GM18498 (cell line): ENCODE data around the gene SIK2.

Experiments used
- ATAC-seq: cut with Tn5 transposase; IDR thresholded peaks from one replicate; pipeline ENCODE4 v1.9.1; 2021; ENCODE audit warnings: mild to moderate bottlenecking, moderate library complexity; ENCODE audit not compliant: unreplicated experiment

The SIK2 gene

GRCh38 chr11:111581341-111581740 is 20.9 kb upstream of the SIK2 start:
- no peak for ATAC-seq

GRCh38 chr11:111582163-111582562 is 20.1 kb upstream of the SIK2 start:
- no peak for ATAC-seq

- no peak for ATAC-seq
These were observed 19.4 kb upstream of the SIK2 start for GRCh38 chr11:111582881-111583280.

GRCh38 chr11:111585371-111585770 is 16.9 kb upstream of the SIK2 start:
- ATAC-seq, result no peak

GRCh38 chr11:111586388-111586831 is 15.8 kb upstream of the SIK2 start:
- ATAC-seq, result no peak

GRCh38 chr11:111589114-111589513 is 13.1 kb upstream of the SIK2 start:
- ATAC-seq, result no peak

- no peak for ATAC-seq
These were observed 12.3 kb upstream of the SIK2 start for GRCh38 chr11:111589886-111590499.

GRCh38 chr11:111591187-111591960 is 10.9 kb upstream of the SIK2 start:
- no peak for ATAC-seq

- no peak for ATAC-seq
These were observed 9.8 kb upstream of the SIK2 start for GRCh38 chr11:111592491-111592890.

GRCh38 chr11:111596319-111596718 is 5.9 kb upstream of the SIK2 start:
- ATAC-seq, result no peak

GRCh38 chr11:111598148-111598547 is 4.1 kb upstream of the SIK2 start:
- no peak for ATAC-seq

- no peak for ATAC-seq
These were observed 3.7 kb upstream of the SIK2 start for GRCh38 chr11:111598559-111598958.

GRCh38 chr11:111601636-111601978 is 642 bp upstream of the SIK2 start:
- ATAC-seq, result no peak

- ATAC-seq, result no peak
These were observed 789 bp downstream of the SIK2 start for GRCh38 chr11:111602865-111603610.

- ATAC-seq, result no peak
These were observed 1.4 kb downstream of the SIK2 start for GRCh38 chr11:111603611-111604130.

- no peak for ATAC-seq
These were observed 2.3 kb downstream of the SIK2 start for GRCh38 chr11:111604392-111605009.

- no peak for ATAC-seq
These were observed 3.4 kb downstream of the SIK2 start for GRCh38 chr11:111605681-111606080.

- ATAC-seq, result no peak
These were observed 4.7 kb downstream of the SIK2 start for GRCh38 chr11:111606986-111607385.

- no peak for ATAC-seq
These were observed 5.5 kb downstream of the SIK2 start for GRCh38 chr11:111607751-111608150.

GRCh38 chr11:111612224-111612623 is 10.0 kb downstream of the SIK2 start:
- no peak for ATAC-seq

- no peak for ATAC-seq
These were observed 15.0 kb downstream of the SIK2 start for GRCh38 chr11:111617286-111617685.
